HEK293 (cell line): ENCODE measurements around the gene CXCL14.

ENCODE experiments used
- SETDB1 ChIP-seq: IDR thresholded peaks from one replicate; pipeline ENCODE4 v1.6.1; 2017; ENCODE audit warnings: mild to moderate bottlenecking, low read length, moderate library complexity, mixed read lengths; ENCODE audit not compliant: insufficient read length
- ZNF10 ChIP-seq: fragments of 450-650 bp; formaldehyde crosslinking; IDR thresholded peaks from 2 replicates; pipeline ENCODE4 v1.5.1; 2017; ENCODE audit warnings: missing biosample characterization, missing genetic modification characterization
- ZNF362 ChIP-seq: fragments of 450-650 bp; formaldehyde crosslinking; IDR thresholded peaks from 2 replicates; pipeline ENCODE4 v1.5.1; 2016; ENCODE audit warnings: missing biosample characterization, missing genetic modification characterization
- ZNF596 ChIP-seq: fragments of 450-650 bp; IDR thresholded peaks from 2 replicates; pipeline ENCODE4 v1.5.0; 2018; ENCODE audit warnings: missing biosample characterization, mild to moderate bottlenecking, missing genetic modification characterization, moderate library complexity
- ZNF792 ChIP-seq: fragments of 450-650 bp; formaldehyde crosslinking; IDR thresholded peaks from 2 replicates; pipeline ENCODE4 v1.5.1; 2016; ENCODE audit warnings: missing biosample characterization, missing genetic modification characterization
- TF ChIP-seq, protein P1 (sequence below): fragments of 450-650 bp; formaldehyde crosslinking; IDR thresholded peaks from 2 replicates; pipeline ENCODE4 v1.5.1; 2016; ENCODE audit warnings: missing biosample characterization, missing genetic modification characterization
- TF ChIP-seq, protein P2 (sequence below): fragments of 450-650 bp; formaldehyde crosslinking; IDR thresholded peaks from 2 replicates; pipeline ENCODE4 v1.5.1; 2016; ENCODE audit warnings: missing biosample characterization, missing genetic modification characterization

DNA sequence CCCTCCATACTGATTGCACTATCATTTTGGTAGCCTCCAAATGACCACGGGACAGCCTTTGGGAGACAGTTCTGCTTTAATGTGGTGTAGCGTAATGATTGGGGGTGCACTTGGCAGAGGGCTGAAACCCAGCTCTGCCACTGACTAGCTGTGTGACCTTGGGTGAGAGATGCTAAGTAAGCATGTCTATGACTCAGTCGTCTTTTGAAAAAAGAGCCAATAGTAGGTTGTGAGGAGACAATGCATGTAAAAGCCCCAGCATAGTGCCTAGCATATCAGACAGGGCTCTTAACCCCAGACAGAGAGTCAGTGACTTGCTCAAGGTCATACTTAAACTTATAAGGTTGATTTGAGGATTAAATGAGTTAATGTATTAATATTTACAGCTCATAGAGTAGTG is 18.0 kb upstream of the CXCL14 start:
- TF ChIP-seq ZNF792 (tag by site-specific recombination): no peak
- TF ChIP-seq ZNF10 (tag by site-specific recombination): no peak
- TF ChIP-seq, protein P1, sequence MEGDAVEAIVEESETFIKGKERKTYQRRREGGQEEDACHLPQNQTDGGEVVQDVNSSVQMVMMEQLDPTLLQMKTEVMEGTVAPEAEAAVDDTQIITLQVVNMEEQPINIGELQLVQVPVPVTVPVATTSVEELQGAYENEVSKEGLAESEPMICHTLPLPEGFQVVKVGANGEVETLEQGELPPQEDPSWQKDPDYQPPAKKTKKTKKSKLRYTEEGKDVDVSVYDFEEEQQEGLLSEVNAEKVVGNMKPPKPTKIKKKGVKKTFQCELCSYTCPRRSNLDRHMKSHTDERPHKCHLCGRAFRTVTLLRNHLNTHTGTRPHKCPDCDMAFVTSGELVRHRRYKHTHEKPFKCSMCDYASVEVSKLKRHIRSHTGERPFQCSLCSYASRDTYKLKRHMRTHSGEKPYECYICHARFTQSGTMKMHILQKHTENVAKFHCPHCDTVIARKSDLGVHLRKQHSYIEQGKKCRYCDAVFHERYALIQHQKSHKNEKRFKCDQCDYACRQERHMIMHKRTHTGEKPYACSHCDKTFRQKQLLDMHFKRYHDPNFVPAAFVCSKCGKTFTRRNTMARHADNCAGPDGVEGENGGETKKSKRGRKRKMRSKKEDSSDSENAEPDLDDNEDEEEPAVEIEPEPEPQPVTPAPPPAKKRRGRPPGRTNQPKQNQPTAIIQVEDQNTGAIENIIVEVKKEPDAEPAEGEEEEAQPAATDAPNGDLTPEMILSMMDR: no peak
- TF ChIP-seq, protein P2, sequence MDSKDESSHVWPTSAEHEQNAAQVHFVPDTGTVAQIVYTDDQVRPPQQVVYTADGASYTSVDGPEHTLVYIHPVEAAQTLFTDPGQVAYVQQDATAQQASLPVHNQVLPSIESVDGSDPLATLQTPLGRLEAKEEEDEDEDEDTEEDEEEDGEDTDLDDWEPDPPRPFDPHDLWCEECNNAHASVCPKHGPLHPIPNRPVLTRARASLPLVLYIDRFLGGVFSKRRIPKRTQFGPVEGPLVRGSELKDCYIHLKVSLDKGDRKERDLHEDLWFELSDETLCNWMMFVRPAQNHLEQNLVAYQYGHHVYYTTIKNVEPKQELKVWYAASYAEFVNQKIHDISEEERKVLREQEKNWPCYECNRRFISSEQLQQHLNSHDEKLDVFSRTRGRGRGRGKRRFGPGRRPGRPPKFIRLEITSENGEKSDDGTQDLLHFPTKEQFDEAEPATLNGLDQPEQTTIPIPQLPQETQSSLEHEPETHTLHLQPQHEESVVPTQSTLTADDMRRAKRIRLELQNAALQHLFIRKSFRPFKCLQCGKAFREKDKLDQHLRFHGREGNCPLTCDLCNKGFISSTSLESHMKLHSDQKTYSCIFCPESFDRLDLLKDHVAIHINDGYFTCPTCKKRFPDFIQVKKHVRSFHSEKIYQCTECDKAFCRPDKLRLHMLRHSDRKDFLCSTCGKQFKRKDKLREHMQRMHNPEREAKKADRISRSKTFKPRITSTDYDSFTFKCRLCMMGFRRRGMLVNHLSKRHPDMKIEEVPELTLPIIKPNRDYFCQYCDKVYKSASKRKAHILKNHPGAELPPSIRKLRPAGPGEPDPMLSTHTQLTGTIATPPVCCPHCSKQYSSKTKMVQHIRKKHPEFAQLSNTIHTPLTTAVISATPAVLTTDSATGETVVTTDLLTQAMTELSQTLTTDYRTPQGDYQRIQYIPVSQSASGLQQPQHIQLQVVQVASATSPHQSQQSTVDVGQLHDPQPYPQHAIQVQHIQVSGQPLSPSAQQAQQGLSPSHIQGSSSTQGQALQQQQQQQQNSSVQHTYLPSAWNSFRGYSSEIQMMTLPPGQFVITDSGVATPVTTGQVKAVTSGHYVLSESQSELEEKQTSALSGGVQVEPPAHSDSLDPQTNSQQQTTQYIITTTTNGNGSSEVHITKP: no peak
- no peak for TF ChIP-seq ZNF596 (tag by site-specific recombination)
- TF ChIP-seq ZNF362 (tag by site-specific recombination): no peak
- no peak for TF ChIP-seq SETDB1
